Calu3 (cell line): ENCODE results near the gene GNB1L. TPM values are rescaled to one million over a fixed set of nuclear protein-coding genes. Genes with fewer than 3 reads are reported as not detected.

Experiments used
- BruUV-seq: library from RNA; stranded (reverse); fragments of 400-500 nt; replicated peaks from 2 replicates; lab custom pipeline; 2021; lab: Mats Ljungman, UMichigan
- CTCF ChIA-PET: fragments of 300-600 bp; sonication (Branson Sonifier 250); formaldehyde crosslinking; loops from one replicate; lab custom pipeline; 2022; ENCODE audit warnings: antibody characterized with exemption; lab: Charles Lee
- DNase-seq: peaks from one replicate; pipeline ENCODE4 v3.0.0; 2022
- H3K27ac Mint-ChIP-seq: one replicate; pipeline ENCODE4 v1.8.0; 2022; ENCODE audit warnings: mixed read lengths; ENCODE audit not compliant: unreplicated experiment
- H3K27me3 Mint-ChIP-seq: one replicate; pipeline ENCODE4 v1.8.0; 2022; ENCODE audit warnings: mixed read lengths; ENCODE audit not compliant: unreplicated experiment
- H3K36me3 Mint-ChIP-seq: one replicate; pipeline ENCODE4 v1.8.0; 2022; ENCODE audit warnings: mild to moderate bottlenecking, moderate library complexity, mixed read lengths; ENCODE audit not compliant: insufficient read depth, unreplicated experiment
- H3K4me1 Mint-ChIP-seq: one replicate; pipeline ENCODE4 v1.8.0; 2022; ENCODE audit warnings: mild to moderate bottlenecking, low read depth, mixed read lengths; ENCODE audit not compliant: unreplicated experiment
- H3K4me3 Mint-ChIP-seq: one replicate; pipeline ENCODE4 v1.8.0; 2022; ENCODE audit warnings: mild to moderate bottlenecking, low read depth, moderate library complexity, mixed read lengths; ENCODE audit not compliant: unreplicated experiment
- H3K9me3 Mint-ChIP-seq: one replicate; pipeline ENCODE4 v1.8.0; 2022; ENCODE audit warnings: low read depth, mixed read lengths; ENCODE audit not compliant: unreplicated experiment
- intact Hi-C: fragments of 100-400 bp; cut with micrococcal nuclease; formaldehyde crosslinking; loops from one replicate; pipeline ENCODE4 v1.10.0; 2022; ENCODE audit not compliant: unreplicated experiment
- total RNA-seq: library from RNA; stranded (reverse); gene quantifications from 2 replicates; pipeline ENCODE4 v1.2.3, GENCODE V29; 2022
- TF ChIP-seq, protein P1 (sequence below): fragments of 200-600 bp; IDR thresholded peaks from one replicate; pipeline ENCODE4 v1.8.0; 2022; ENCODE audit warnings: antibody characterized with exemption; ENCODE audit not compliant: unreplicated experiment

GNB1L gene
- total RNA-seq, 1 experiment from 2014 or later = 13.0 TPM

DNA sequence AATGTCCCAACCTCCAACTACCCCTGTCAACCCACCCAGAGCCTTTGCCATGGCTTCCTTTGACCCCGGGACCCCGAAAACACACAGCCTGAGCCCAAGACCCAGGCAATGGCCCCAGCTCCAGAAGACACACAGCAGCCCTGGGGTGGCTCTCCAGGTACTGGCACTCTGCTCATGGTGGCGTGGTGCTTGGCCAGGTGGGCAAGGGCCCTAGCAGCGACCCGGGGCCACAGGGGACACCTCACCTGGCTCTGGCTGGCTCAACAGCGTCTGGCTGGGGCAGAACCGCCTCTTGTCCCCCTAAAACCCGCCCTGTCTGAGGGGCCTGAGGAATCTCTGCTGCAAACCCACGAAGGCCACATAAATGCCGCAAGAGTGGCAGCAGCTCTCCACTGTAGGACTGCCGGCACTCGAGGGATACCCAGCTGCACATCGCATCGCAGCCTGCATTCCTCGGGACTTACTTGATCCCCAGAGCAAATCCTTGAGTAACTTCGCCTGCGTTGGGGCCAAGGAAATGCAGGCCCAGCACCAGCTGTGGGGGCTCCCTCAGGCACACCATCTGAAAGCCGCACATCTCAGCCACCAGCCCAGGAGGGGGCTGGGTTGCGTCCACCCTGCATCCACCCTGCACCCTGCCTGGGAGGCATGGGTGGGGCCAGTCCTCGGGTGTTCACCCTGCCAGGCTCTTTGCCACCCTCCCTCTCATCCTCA, 23.1 kb upstream of the GNB1L start:
- TF ChIP-seq, protein P1, sequence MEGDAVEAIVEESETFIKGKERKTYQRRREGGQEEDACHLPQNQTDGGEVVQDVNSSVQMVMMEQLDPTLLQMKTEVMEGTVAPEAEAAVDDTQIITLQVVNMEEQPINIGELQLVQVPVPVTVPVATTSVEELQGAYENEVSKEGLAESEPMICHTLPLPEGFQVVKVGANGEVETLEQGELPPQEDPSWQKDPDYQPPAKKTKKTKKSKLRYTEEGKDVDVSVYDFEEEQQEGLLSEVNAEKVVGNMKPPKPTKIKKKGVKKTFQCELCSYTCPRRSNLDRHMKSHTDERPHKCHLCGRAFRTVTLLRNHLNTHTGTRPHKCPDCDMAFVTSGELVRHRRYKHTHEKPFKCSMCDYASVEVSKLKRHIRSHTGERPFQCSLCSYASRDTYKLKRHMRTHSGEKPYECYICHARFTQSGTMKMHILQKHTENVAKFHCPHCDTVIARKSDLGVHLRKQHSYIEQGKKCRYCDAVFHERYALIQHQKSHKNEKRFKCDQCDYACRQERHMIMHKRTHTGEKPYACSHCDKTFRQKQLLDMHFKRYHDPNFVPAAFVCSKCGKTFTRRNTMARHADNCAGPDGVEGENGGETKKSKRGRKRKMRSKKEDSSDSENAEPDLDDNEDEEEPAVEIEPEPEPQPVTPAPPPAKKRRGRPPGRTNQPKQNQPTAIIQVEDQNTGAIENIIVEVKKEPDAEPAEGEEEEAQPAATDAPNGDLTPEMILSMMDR = no peak
- peaks cover 13% of the 10 kb centered on the region for H3K36me3 Mint-ChIP-seq
- CTCF ChIA-PET = no interaction called here
- H3K27ac Mint-ChIP-seq = no peak overlapping the region
- no peaks in the 10 kb centered on the region for H3K27me3 Mint-ChIP-seq
- no peak for DNase-seq
- H3K4me1 Mint-ChIP-seq = peaks cover 23% of the 10 kb centered on the region
- BruUV-seq = no TSS peak
- no peak overlapping the region for H3K4me3 Mint-ChIP-seq
- intact Hi-C loops = no loop called here
- no peaks in the 10 kb centered on the region for H3K9me3 Mint-ChIP-seq

DNA sequence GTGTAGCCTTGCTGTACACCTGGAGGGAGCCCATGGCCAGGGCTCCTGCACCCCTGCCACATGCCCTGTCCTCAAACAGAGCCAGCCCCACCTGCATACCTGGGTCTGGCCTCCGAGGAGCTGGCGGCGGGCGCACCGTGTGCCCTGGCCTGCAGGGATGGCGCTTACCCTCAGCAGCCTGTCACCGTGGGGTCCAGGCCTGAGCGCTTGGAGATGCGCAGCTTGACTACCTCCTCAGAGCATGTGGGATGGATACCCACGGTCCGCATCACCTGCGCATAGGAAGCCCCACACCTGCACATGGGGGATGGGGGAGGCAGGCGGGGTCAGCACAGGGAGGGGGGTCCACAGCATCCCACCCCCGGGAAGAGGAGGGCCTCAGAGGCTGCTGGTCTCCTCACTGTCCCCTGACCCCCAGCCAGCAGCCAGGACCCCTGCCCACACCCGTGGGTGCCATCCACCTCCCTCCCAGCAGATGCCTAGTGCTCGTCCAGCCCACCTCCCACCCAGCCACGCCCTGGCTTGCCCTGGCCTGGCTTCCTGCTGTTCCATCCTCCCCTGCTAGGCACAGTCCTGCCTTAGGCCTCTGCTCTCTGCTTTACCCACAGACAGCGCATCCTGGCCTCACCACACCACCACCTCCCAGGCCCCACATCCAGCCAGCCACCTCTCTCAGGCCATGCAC, 22.4 kb upstream of the GNB1L start:
- CTCF ChIA-PET = no interaction called here
- DNase-seq = no peak
- intact Hi-C loops = no loop called here
- TF ChIP-seq, protein P1 = no peak
- Mint-ChIP-seq H3K9me3 (no peaks in the 10 kb centered on the region), H3K27ac (no peak overlapping the region), H3K4me3 (no peak overlapping the region), H3K4me1 (peaks cover 22% of the 10 kb centered on the region), H3K27me3 (no peaks in the 10 kb centered on the region), H3K36me3 (peaks cover 13% of the 10 kb centered on the region)
- BruUV-seq = no TSS peak

DNA sequence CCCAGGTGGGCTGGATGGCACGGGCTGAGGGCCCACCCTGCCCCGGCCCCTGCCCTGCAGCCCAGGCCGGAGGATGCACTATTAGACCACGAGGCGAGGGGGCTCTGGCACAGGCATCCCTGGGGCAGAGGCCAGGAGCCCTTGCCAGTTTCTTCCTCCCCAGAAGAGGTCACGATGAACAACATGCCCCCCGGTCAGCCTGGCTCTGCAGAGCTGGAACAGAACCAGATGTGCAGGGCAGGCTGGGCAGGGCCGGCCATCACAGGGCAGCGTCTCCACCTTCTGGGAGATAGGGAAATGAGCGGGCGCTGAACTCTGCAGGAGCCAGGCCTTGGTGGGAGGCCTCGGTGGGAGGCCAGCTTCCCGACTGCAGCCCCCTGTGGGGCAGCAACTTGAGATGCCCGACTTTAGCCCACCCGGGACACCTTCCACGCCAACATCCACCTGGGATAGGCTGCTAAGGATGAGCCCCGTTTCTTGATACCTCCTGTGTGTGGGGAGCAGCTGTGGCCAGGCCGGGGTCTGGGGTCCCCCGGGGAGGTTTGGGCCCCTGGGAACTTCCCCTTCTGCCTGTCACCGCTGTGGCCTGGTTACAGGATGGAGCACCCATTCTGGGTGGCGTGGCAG, 21.8 kb upstream of the GNB1L start:
- CTCF ChIA-PET = no interaction called here
- H3K36me3 Mint-ChIP-seq = peaks cover 12% of the 10 kb centered on the region
- no TSS peak for BruUV-seq
- peaks cover 15% of the 10 kb centered on the region for H3K4me1 Mint-ChIP-seq
- no peak for DNase-seq
- H3K4me3 Mint-ChIP-seq = no peak overlapping the region
- no peaks in the 10 kb centered on the region for H3K27me3 Mint-ChIP-seq
- H3K27ac Mint-ChIP-seq = no peak overlapping the region
- TF ChIP-seq, protein P1 = no peak
- intact Hi-C loops = no loop called here
- H3K9me3 Mint-ChIP-seq = no peaks in the 10 kb centered on the region

DNA sequence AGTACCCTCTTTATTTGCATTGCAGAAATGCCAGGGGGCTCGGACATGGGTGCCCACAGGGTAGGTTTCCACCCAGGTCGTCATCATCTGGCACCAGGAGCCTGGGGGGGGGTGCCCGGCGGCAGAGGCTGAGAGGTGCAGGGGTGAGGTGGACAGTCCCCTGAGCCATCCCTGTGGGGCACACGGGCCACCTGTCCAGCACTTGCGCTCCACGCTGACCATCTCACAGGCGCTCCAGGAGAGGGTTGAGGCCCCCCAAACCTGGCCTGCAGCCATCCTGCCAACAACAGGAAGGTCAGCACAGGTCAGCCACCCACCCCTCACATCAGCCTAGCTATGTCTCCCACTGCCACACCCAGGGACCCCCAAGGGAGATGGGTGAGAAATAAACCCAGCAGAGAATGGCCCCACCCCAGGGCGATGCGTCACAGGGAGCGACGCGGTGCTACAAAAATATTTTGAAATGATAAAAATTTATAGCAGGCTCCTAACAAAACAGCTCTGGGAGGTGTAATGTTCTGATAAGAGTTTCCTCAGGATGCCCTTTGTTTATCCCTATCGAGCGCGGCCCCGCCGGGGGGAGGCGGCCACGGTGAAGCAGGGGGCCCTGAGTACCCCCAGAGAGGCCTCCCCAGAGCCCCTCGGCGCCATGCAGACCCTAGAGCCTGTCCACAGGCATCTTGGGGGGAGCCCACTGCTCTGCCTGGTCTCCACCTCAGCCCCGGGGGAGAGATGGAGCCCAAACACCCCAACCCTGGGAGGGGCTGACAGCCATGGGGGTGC, 21.0 kb upstream of the GNB1L start:
- H3K27me3 Mint-ChIP-seq = no peaks in the 10 kb centered on the region
- no peak for DNase-seq
- no TSS peak for BruUV-seq
- H3K36me3 Mint-ChIP-seq = peaks cover 5% of the 10 kb centered on the region
- no peak overlapping the region for H3K4me3 Mint-ChIP-seq
- CTCF ChIA-PET = no interaction called here
- intact Hi-C loops = no loop called here
- no peak overlapping the region for H3K27ac Mint-ChIP-seq
- peaks cover 8% of the 10 kb centered on the region for H3K4me1 Mint-ChIP-seq
- H3K9me3 Mint-ChIP-seq = no peaks in the 10 kb centered on the region
- TF ChIP-seq, protein P1 = no peak
